CD4-positive, alpha-beta T cell (primary cell): ENCODE measurements around the gene SEMA4D. TPM values are rescaled to one million over a fixed set of nuclear protein-coding genes. Genes with fewer than 3 reads are reported as not detected.
A peak's percentile ranks its signal among the peaks of the same experiment; 100 is the strongest.

Experiments used
- ATAC-seq: fragments of 200-7000 bp; cut with Tn5 transposase; one replicate; pipeline ENCODE4 v1.10.0; 2022; ENCODE audit warnings: mild to moderate bottlenecking; ENCODE audit not compliant: poor library complexity
- CTCF ChIA-PET: fragments of 350-600 bp; sonication (Branson Sonifier 250); formaldehyde crosslinking; loops from one replicate; lab custom pipeline; 2021; ENCODE audit warnings: antibody characterized with exemption, inconsistent platforms; lab: Charles Lee
- POLR2A ChIA-PET: fragments of 350-600 bp; sonication (Branson Sonifier 250); formaldehyde crosslinking; loops from one replicate; lab custom pipeline; 2021; ENCODE audit warnings: antibody characterized with exemption, inconsistent platforms; lab: Charles Lee
- DNase-seq, 14 experiments: peaks; one replicate each; pipeline ENCODE4 v3.0.0-alpha.2; 2013 to 2020; ENCODE audit warnings: mixed read lengths in 2 of 14
- H3K27ac ChIP-seq, 2 donors: one replicate each; pipeline versions ENCODE4 v1.5.1 to v1.7.0; 2013; ENCODE audit warnings: low read length in 2 of 2, low read depth in 1 of 2, mild to moderate bottlenecking in 1 of 2
- H3K27me3 ChIP-seq, 2 experiments: 1 replicate in 1 of 2; 2 replicates in 1 of 2; pipeline versions ENCODE4 v1.6.1 to v1.7.0; 2013; ENCODE audit warnings: low read length in 2 of 2, control low read depth in 1 of 2, mild to moderate bottlenecking in 1 of 2, moderate library complexity in 1 of 2; ENCODE audit not compliant: insufficient read depth in 2 of 2, control insufficient read depth in 1 of 2
- H3K36me3 ChIP-seq: one replicate; pipeline ENCODE4 v1.6.1; 2013; ENCODE audit warnings: low read length, control low read depth; ENCODE audit not compliant: insufficient read depth
- H3K4me1 ChIP-seq: one replicate; pipeline ENCODE4 v1.6.1; 2013; ENCODE audit warnings: low read length, control low read depth; ENCODE audit not compliant: insufficient read depth
- H3K4me3 ChIP-seq: one replicate; pipeline ENCODE4 v1.5.1; 2013; ENCODE audit warnings: mild to moderate bottlenecking, low read length, moderate library complexity
- H3K9me3 ChIP-seq, 2 experiments: 1 replicate in 1 of 2; 2 replicates in 1 of 2; pipeline versions ENCODE4 v1.6.1 to v1.7.0; 2013; ENCODE audit warnings: low read length in 2 of 2, mild to moderate bottlenecking in 2 of 2, control low read depth in 1 of 2, moderate library complexity in 1 of 2; ENCODE audit not compliant: control insufficient read depth in 1 of 2, insufficient read depth in 1 of 2
- H3K27ac Mint-ChIP-seq: one replicate; pipeline ENCODE4 v1.8.0; 2020; ENCODE audit warnings: mixed read lengths
- H3K27me3 Mint-ChIP-seq: one replicate; pipeline ENCODE4 v1.8.0; 2021; ENCODE audit warnings: mixed read lengths
- H3K36me3 Mint-ChIP-seq: one replicate; pipeline ENCODE4 v1.8.0; 2021; ENCODE audit warnings: low read depth, mixed read lengths
- H3K4me1 Mint-ChIP-seq: one replicate; pipeline ENCODE4 v1.8.0; 2021; ENCODE audit warnings: low read depth, mixed read lengths
- H3K4me3 Mint-ChIP-seq: one replicate; pipeline ENCODE4 v1.8.0; 2020; ENCODE audit warnings: mild to moderate bottlenecking, mixed read lengths
- H3K9me3 Mint-ChIP-seq: one replicate; pipeline ENCODE4 v1.8.0; 2020; ENCODE audit warnings: mixed read lengths
- intact Hi-C, 2 experiments: fragments of 100-400 bp; cut with DNase I in 1 of 2; cut with micrococcal nuclease in 1 of 2; formaldehyde crosslinking; loops; one replicate each; pipeline versions ENCODE4 v1.15.1 to v1.9.0; 2023 to 2025; cut with DNase I, micrococcal nuclease
- total RNA-seq, 174 experiments: library from RNA in 2 of 174; stranded (reverse) in 2 of 174; gene quantifications; one replicate each; pipeline ENCODE4 v1.2.3 and lab custom pipeline; 2021 to 2026
- TF ChIP-seq, protein P1 (sequence below): fragments of 200-600 bp; IDR thresholded peaks from one replicate; pipeline ENCODE4 v1.8.0; 2022; ENCODE audit warnings: antibody characterized with exemption, mild to moderate bottlenecking

The SEMA4D gene
- total RNA-seq, 2 experiments from 2014 or later = 399 to 430 TPM

GRCh38 chr9:89533411-89534095, 35.6 kb upstream of the SEMA4D start:
- H3K36me3 Mint-ChIP-seq = no peaks in the 10 kb centered on the region
- TF ChIP-seq, protein P1, sequence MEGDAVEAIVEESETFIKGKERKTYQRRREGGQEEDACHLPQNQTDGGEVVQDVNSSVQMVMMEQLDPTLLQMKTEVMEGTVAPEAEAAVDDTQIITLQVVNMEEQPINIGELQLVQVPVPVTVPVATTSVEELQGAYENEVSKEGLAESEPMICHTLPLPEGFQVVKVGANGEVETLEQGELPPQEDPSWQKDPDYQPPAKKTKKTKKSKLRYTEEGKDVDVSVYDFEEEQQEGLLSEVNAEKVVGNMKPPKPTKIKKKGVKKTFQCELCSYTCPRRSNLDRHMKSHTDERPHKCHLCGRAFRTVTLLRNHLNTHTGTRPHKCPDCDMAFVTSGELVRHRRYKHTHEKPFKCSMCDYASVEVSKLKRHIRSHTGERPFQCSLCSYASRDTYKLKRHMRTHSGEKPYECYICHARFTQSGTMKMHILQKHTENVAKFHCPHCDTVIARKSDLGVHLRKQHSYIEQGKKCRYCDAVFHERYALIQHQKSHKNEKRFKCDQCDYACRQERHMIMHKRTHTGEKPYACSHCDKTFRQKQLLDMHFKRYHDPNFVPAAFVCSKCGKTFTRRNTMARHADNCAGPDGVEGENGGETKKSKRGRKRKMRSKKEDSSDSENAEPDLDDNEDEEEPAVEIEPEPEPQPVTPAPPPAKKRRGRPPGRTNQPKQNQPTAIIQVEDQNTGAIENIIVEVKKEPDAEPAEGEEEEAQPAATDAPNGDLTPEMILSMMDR = no peak

DNA sequence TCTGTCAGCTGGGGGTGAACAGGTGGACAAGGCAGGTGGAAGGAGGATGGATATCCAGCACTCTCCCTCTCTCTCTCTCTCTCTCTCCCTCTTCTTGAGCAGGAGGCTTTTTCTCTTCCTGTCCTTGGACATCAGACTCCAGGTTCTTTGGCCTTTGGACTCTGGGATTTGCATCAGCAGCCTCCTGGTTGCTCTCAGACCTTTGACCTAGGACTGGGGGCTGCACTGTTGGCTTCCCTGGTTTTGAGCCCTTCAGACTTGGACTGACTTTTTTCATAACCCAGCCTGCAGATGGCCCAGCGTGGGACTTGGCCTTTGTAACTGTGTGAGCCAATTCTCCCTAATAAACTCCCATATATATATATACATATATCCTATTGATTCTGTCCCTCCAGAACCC, 35.0 kb upstream of the SEMA4D start:
- Mint-ChIP-seq H3K9me3 (no peaks in the 10 kb centered on the region), H3K36me3 (no peaks in the 10 kb centered on the region), H3K4me3 (peak overlapping the region; percentile 17), H3K4me1 (peaks cover 99% of the 10 kb centered on the region), H3K27me3 (no peaks in the 10 kb centered on the region), H3K27ac (peak overlapping the region; percentile 94)
- no peak for DNase-seq
- POLR2A ChIA-PET = interaction anchor here (2.5 to 3.2 kb wide), 2 partner anchors 10 to 34 kb away, joined by 7 to 13 read pairs; no protein-coding TSS in a partner anchor
- Histone ChIP-seq H3K4me1 (peaks cover 97% of the 10 kb centered on the region), H3K27ac (no peak overlapping the region), H3K36me3 (no peaks in the 10 kb centered on the region), H3K27me3 (no peaks in the 10 kb centered on the region), H3K9me3 (peaks cover 0 to 3% of the 10 kb centered on the region in 2 experiments), H3K4me3 (no peak overlapping the region)
- CTCF ChIA-PET = no interaction called here
- ATAC-seq = no peak
- TF ChIP-seq, protein P1 = no peak
- intact Hi-C loops = no loop called here

More at GRCh38 chr9:89533411-89534095, 35.6 kb upstream of the SEMA4D start:
- intact Hi-C loops = no loop called here
- ATAC-seq (no peak), DNase-seq (no peak)
- Histone ChIP-seq H3K27me3 (no peaks in the 10 kb centered on the region), H3K36me3 (no peaks in the 10 kb centered on the region), H3K4me3 (no peak overlapping the region), H3K27ac (no peak overlapping the region), H3K4me1 (peaks cover 97% of the 10 kb centered on the region), H3K9me3 (peaks cover 0 to 3% of the 10 kb centered on the region in 2 experiments)
- H3K4me3 Mint-ChIP-seq = no peak overlapping the region
- no peaks in the 10 kb centered on the region for H3K27me3 Mint-ChIP-seq
- H3K27ac Mint-ChIP-seq = peak overlapping the region; percentile 94
- H3K4me1 Mint-ChIP-seq = peaks cover 99% of the 10 kb centered on the region
- ChIA-PET POLR2A (interaction anchor here (0.8 to 3.8 kb wide), 4 partner anchors 10 to 26 kb away, joined by 3 to 11 read pairs (median 4); no protein-coding TSS in a partner anchor), CTCF (no interaction called here)
- H3K9me3 Mint-ChIP-seq = no peaks in the 10 kb centered on the region

DNA sequence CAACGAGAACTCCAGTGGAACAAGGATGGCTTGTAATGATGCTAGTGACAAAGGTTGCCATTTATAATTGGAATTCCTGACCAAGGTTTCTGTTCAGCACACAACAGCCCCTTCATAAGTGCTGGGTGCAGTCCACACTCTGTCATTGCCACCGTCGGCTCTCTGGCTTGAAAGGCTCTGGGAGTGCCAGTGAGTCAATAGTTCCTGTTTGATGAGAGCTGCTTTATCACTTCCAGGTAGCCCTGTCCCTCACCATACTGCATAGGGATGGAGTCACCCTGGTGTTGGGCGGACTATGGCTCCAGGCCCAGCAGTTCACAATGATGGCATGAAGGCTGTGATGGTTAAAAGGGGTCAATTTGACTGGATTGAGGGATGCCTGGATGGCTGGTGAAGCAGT, 34.6 kb upstream of the SEMA4D start:
- peak in 7 of 14 experiments; percentile 22 to 65 (median 35) for DNase-seq
- no peak for ATAC-seq
- H3K4me3 ChIP-seq = no peak overlapping the region
- ChIA-PET CTCF (no interaction called here), POLR2A (interaction anchor here (2.5 to 3.2 kb wide), 2 partner anchors 9 to 33 kb away, joined by 7 to 13 read pairs; no protein-coding TSS in a partner anchor)
- no peaks in the 10 kb centered on the region for H3K9me3 Mint-ChIP-seq
- H3K27ac Mint-ChIP-seq = peak overlapping the region; percentile 94
- no peaks in the 10 kb centered on the region for H3K27me3 Mint-ChIP-seq
- no peaks in the 10 kb centered on the region for H3K27me3 ChIP-seq
- H3K4me1 Mint-ChIP-seq = peaks cover 99% of the 10 kb centered on the region
- H3K36me3 ChIP-seq = no peaks in the 10 kb centered on the region
- intact Hi-C loops = no loop called here
- no peaks in the 10 kb centered on the region for H3K36me3 Mint-ChIP-seq
- no peak overlapping the region for H3K27ac ChIP-seq
- peak overlapping the region; percentile 17 for H3K4me3 Mint-ChIP-seq
- TF ChIP-seq, protein P1 = no peak
- H3K4me1 ChIP-seq = peaks cover 97% of the 10 kb centered on the region
- peaks cover 0 to 3% of the 10 kb centered on the region in 2 experiments for H3K9me3 ChIP-seq
